Measurements from ENCODE around the gene CADM1.

The CADM1 gene

DNA sequence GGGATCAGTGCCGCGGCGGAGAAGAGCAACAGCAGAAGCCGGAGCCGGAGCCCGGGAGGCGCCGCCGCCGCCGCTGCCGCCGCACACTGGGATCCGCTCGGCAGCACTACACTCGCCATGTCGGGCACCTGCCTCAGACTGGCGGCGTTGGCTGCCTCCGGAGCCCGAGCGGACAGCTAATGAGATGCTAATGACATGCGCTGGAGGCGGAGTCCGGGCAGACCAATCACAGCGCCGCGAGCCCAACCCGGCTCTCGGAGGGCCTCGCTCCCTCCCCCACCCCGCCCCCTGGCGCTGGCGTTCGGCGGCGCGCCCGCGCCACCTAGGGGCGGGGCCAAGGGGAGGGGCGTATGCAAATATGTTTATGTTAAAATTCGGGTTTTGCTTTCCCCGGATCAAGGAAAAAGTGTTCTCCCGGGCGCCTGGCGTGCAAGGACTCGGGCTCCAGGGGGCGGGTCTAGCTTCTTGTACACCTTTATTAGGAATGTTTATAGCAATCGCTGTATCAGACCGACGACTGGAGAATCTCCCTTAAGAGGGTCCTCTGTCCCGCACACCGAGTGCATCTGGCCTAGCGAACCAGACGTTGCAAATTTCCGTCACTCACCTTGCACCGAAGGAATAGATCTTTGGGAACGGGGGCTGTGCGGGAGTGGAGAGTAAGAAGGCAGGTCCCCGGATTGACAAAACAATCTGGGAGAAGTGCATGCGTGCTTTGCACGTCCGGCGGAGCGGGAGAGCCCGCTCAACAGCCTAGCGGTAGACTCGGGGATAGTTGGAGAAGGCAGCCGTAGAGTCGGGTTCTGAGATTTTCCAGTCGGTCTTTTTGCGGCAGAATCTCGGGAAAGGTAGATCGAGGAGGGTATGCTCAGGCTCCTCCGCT lies at the start of gene CADM1:
Gene CADM1, minus strand, starts transcription at position 140 of the 883 bp plus-strand sequence.
- FAIRE-seq, result peak; percentile 98

GRCh38 chr11:115552773-115553438 lies 48.7 kb upstream of the CADM1 start:
- FAIRE-seq, result no peak

- FAIRE-seq, result no peak
These were observed 48.0 kb upstream of the CADM1 start for GRCh38 chr11:115552151-115552772.

DNA sequence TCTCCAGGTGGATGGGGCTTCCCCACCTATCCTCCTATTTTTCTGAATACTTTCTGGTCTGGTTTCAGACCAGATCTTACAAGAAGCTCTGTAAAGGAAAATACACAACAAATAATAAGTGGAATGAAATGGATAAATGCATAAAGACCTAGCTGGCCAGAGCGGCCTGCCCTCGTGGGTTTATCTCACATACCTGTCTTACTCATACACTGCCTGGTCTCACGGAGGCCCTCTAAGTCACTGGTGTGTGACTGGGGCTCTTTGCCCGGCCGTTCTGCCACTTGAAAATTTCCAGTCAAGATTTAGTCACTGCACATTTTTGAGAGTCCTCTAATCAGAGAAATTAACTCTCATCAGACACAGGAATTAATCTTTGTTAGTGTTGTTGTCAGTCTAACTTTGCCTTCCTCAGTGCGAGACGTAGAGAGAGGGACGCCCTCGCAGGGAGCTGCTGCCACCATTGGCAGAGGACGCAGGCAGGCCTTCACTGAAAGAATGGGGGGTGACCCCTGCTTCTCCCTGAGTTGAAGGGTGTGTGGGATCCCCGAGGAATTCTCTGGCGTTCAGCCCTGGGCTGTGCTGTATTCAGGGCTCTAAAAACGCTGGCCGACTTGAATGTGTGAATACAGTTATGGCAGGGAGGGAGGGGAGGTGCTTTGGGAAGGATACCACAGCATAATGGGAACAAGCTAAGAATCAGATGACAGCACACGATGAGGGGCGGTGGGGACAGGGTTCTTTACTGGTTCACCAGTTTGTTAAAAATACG lies 46.3 kb upstream of the CADM1 start:
- FAIRE-seq, result no peak

- peak; percentile 99 for FAIRE-seq
These were observed 44.8 kb upstream of the CADM1 start for GRCh38 chr11:115548878-115549528.

GRCh38 chr11:115545581-115546210 lies 41.5 kb upstream of the CADM1 start:
- no peak for FAIRE-seq

GRCh38 chr11:115544422-115544948 lies 40.3 kb upstream of the CADM1 start:
- no peak for FAIRE-seq

- no peak for FAIRE-seq
These were observed 37.3 kb upstream of the CADM1 start for GRCh38 chr11:115541518-115541917.

DNA sequence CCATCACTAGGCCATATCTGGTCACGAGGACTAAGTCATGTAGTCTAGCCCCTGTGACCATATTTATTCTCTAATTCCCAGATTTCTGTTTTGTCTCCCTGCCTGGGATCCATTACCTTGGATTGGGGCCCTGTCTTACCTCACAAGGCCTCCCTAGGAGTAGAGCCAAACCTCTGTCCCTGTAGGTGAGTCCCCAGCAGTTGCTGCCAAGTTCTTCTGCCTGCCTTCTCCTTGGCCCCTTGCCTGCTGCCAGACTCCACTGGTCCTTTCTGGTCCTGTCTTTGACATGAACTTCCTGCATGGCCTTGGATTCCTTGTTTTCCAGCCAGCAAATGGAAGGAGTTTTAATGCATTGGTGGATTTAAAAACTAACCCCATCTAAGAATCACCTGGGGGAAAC lies 35.6 kb upstream of the CADM1 start:
- FAIRE-seq, result no peak

- FAIRE-seq, result no peak
These were observed 31.6 kb upstream of the CADM1 start for GRCh38 chr11:115535781-115536180.

DNA sequence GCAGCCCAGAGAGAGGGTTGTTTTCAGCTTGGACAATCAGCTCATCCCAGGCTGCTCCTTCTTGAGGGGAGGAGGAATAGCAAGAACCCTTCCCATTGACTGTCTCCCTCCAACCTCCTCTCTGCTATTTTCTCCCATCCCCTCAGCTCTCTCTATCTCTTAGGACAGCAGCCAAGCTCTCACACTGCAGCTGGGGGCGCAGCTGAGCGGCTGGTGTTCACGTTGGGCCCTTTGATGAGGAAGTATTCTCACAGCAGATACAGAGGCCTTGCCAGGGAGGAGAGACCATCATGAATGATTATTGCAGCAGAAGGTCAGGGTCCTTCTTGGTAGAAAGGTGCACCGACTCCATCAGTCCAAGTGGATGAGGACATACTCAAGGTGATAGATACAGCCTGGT lies 26.5 kb upstream of the CADM1 start:
- FAIRE-seq, result no peak

DNA sequence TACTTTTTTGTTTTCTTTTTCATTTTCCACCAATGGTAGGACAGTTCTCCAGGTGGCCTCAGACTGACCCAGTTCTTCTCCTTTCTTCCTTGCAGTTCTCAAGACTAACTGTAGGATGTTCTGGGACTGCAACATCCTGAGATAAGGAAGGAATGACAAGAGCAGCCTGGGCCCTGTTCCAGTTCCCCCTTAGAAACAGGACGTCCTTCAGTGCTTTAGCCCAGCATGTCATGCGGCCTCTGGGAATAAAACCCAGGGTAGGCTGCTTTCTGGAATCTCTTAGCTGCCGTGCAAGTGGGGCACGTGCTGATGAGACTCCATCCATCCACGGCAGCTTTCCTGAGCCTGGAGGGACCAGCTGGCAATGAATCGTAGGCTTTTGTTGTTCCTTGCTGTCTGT lies 24.0 kb upstream of the CADM1 start:
- no peak for FAIRE-seq

DNA sequence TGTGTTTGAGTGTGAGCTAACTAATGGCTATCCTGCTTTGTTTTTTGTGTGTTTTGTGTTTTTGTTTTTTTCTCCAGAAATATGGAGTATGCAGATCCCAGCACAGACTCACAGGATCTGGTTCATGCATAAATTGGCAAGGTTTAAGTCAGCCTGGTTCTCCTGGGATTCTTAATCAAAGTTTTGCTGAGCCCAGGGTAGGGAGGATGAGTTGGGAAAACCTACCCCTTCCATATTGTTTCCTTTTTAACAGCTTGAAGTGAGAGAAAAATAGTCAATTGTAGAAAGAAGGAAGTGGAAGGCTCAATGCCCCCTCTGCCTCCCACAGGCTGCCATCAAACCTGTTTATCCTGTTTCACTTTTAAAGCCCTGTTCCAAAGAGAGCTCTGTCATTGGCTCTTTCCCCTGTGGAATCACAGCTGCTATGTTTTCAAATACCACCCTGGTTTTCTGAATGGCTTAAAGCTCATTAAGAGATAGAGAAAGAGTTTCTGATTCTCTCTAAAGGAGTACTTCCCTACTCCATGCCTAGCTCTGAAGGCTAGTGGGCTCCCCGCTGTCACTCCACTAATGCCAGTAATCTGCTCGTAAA lies 23.4 kb upstream of the CADM1 start:
- FAIRE-seq, result no peak

DNA sequence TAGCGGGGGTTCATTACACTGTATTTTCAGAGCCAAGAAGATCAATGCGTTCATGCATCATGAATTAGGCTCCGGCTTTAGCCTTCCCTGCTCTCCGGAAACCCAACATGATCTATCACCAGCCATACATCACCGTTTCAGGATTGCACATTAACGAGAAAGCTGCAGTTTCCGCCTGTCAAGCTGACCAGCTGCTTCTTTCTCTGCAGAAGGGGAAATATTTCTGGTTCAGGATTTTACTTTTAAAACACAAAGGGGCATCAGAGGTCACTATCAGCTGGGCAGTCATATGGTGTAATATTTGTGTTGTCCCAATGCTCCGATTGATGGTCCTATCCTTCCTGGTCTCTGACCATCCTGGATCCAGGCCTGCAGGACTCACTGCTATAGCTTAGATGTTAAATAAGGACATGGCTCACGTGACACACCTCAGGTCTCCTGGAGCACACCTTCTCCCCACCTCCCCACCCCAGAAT lies 21.4 kb upstream of the CADM1 start:
- FAIRE-seq, result no peak

DNA sequence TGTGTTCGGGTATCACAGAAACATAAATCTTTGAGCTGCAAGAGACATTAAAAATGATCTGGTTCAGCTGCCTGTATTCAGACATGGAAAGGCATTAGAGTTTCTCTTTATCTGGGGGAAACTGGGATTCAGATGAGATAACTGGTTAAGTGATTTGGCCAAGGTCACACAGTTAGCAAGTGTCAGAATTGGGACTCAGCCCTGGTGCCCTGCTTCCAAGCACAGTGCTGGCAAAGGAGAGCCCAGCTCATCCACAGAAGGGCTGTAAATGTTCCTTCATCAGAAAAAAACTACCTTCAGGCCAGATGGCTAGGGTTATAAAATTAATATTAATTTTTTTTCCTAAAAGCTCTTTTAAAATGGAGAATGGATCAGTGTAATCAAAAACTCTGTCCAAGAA lies 20.4 kb upstream of the CADM1 start:
- no peak for FAIRE-seq

- no peak for FAIRE-seq
These were observed 19.6 kb upstream of the CADM1 start for GRCh38 chr11:115523727-115524399.

DNA sequence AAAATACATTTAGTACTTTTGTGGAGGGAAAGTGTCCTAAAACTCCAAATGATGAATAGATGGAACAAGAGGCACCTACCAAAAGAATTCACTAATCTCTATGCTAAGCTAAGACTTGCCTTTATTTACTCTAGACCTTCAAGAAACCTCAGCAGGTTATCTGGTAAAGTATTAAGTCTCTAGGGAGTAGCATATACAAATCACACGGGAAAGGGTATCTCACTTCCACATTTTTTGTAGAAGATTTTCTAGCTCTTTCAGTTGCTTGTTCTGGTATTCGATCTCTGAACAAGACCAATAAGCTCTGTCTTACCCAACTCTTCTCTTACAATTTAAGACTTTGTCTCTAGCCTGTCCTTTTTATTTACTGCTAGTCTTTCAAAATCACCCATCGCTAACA lies 18.1 kb upstream of the CADM1 start:
- FAIRE-seq, result no peak

DNA sequence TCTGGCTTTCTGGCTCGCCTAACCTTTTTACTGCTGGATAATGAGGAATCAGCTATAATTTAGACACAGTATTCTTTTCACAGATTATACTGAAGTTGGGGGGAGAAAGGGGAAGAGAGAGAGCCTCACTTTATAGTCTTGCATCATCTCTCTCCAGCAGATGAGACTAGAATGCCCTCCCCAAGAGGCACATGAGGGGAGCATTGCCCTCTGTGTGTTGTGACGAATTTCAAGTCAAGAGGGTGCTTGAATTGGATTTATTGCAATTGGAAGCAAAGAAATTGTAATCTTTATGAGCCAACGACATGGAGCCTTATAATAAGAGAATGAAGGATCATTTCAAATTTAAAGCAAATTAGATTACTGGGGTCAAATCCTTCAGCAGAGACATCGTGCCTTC lies 17.6 kb upstream of the CADM1 start:
- FAIRE-seq, result no peak

DNA sequence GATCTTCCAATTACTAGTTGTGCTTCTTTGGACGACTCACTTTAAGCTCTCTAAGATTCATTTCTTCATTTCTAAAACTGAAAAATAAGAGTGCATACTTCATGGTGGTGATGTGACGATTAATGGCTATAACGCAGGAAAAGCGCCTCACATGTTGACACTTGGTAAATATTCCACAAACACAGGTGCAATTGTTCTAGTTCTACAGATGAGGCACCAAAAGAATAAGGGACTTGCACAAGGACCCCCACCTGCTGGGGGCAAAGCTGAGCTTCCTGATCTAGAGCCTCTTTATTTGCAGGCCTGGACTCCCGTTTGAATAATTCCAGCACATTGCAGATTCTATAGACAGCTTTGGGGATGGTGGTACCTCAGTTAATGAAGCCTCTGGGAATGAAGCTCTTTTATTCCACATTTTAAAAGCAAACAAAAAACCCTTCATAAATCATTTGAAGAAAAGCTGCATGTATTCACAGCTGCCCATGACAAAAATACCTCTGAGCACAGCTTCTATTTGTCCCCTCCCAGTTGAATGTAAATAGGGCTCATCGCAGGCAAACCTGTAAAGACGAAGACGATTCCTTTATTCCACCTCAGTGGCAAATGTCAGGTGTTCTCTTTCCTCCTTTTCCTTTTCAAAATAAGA lies 14.9 kb upstream of the CADM1 start:
- no peak for FAIRE-seq

Data from islet of Langerhans (tissue), 1 donor.